ENCODE results near the gene DGKH.

DNA sequence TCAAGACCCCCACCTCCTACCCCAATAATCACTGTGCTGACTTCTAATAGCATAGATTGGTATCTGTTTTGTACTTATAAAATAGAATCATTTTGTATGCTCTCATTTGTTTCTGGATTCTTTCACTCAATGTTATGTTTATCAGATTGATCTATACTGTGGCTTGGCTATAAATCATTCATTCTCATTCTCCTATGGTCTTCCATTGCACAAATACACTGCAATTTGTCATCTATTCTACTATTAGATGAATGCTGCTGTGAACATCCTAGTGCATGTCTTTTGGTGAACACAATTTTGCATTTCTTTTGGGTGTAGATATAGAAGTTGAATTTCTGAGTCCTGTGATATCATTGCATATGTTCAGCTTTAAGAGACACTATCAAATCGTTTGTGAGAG is 128.7 kb downstream of the DGKH start:
- TF ChIP-seq, protein P1, sequence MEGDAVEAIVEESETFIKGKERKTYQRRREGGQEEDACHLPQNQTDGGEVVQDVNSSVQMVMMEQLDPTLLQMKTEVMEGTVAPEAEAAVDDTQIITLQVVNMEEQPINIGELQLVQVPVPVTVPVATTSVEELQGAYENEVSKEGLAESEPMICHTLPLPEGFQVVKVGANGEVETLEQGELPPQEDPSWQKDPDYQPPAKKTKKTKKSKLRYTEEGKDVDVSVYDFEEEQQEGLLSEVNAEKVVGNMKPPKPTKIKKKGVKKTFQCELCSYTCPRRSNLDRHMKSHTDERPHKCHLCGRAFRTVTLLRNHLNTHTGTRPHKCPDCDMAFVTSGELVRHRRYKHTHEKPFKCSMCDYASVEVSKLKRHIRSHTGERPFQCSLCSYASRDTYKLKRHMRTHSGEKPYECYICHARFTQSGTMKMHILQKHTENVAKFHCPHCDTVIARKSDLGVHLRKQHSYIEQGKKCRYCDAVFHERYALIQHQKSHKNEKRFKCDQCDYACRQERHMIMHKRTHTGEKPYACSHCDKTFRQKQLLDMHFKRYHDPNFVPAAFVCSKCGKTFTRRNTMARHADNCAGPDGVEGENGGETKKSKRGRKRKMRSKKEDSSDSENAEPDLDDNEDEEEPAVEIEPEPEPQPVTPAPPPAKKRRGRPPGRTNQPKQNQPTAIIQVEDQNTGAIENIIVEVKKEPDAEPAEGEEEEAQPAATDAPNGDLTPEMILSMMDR (conservative IDR thresholded peaks at IDR 0.05; ENCODE audit: low read length) = no peak
- TF ChIP-seq EZH2phosphoT487 (IDR thresholded peaks at IDR 0.05; ENCODE audit: borderline replicate concordance) = no peak
